ENCODE measurements around the gene GGT5. TPM values are rescaled to one million over a fixed set of nuclear protein-coding genes. Genes with fewer than 3 reads are reported as not detected.

The GGT5 gene
- total RNA-seq, 2 donors from 2014 or later: 36.2 to 58.7 TPM

DNA sequence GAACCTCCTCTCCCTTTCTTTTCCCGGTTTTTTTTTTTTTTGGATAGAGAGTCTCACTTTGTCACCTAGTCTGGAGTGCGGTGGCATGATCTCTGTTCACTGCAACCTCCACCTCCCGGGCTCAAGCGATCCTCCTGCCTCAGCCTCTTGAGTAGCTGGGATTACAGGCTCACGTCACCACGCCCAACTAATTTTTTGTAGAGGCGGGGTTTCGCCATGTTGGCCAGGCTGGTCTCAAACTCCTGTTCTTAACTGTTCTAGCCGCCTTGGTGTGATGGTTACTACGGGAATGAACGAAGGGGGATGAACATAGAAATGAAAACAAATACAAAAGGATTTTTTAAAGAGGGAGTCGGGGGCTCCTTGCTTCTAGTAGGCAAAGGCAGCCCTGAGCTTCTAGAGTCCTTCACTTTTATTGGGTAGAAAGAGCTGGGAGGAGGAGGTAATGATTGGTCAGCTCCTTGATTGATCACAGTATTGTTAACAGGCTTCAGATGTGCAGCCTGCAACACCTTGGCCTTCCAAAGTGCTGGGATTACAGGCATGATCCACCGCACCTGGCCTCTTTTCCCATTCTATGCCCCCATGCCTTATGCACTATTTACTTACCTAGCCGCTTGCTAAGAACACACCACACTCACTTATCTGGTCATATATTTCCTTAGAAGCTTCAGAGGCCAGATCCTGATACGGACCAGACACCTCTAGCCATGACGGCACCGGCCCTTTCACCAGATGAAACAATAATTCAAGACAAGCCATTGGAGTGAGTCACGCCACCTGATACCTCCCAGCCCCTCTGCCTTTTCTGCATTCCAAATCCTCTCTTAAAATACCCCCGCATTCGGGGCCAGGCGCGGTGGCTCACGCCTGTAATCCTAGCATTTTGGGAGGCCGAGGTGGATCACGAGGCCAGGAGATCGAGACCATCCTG, 42.9 kb downstream of the GGT5 start:
- Histone ChIP-seq H3K27me3 (no peaks in the 10 kb centered on the region), H3K9me3 (peaks cover 0 to 6% of the 10 kb centered on the region in 2 donors), H3K36me3 (no peaks in the 10 kb centered on the region), H3K27ac (no peak overlapping the region), H3K4me3 (no peak overlapping the region), H3K4me1 (peaks cover 0 to 16% of the 10 kb centered on the region in 2 donors)
- no peak for DNase-seq (ENCODE audit: low spot score)
- TF ChIP-seq, protein P1, sequence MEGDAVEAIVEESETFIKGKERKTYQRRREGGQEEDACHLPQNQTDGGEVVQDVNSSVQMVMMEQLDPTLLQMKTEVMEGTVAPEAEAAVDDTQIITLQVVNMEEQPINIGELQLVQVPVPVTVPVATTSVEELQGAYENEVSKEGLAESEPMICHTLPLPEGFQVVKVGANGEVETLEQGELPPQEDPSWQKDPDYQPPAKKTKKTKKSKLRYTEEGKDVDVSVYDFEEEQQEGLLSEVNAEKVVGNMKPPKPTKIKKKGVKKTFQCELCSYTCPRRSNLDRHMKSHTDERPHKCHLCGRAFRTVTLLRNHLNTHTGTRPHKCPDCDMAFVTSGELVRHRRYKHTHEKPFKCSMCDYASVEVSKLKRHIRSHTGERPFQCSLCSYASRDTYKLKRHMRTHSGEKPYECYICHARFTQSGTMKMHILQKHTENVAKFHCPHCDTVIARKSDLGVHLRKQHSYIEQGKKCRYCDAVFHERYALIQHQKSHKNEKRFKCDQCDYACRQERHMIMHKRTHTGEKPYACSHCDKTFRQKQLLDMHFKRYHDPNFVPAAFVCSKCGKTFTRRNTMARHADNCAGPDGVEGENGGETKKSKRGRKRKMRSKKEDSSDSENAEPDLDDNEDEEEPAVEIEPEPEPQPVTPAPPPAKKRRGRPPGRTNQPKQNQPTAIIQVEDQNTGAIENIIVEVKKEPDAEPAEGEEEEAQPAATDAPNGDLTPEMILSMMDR (IDR thresholded peaks at IDR 0.05): no peak

DNA sequence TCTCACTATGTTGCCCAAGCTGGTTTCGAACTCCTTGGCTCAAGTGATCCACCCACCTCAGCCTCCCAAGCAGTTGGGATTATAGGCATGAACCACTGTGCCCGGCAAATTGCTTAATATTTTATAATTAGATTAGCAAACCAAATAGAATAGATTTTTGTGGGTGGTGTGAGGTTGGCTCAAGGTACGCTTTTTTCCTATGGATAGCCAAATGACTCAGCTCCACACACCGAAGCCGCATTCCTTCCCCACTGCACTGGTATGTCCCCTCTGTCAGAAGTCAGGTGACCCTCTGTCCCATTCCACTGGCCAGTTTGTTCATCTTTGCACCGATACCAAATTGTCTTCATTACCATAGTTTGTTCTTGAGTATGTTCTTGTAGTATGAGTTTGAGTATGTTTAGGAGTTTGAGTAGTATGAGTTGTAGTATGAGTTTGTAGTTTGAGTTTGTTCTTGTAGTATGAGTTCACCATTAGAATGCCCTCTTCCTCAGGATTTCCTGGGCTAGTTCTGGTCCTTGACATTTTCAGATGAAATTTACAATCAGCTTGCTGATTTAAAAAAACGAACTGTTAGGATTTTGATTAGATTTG, 44.2 kb downstream of the GGT5 start:
- no peak overlapping the region for H3K27ac ChIP-seq
- no peaks in the 10 kb centered on the region for H3K27me3 ChIP-seq
- peaks cover 0 to 6% of the 10 kb centered on the region in 2 donors for H3K9me3 ChIP-seq
- peaks cover 0 to 10% of the 10 kb centered on the region in 2 donors for H3K4me1 ChIP-seq
- H3K36me3 ChIP-seq: no peaks in the 10 kb centered on the region
- DNase-seq (ENCODE audit: low spot score): no peak
- TF ChIP-seq, protein P1 (IDR thresholded peaks at IDR 0.05): no peak
- H3K4me3 ChIP-seq: no peak overlapping the region

DNA sequence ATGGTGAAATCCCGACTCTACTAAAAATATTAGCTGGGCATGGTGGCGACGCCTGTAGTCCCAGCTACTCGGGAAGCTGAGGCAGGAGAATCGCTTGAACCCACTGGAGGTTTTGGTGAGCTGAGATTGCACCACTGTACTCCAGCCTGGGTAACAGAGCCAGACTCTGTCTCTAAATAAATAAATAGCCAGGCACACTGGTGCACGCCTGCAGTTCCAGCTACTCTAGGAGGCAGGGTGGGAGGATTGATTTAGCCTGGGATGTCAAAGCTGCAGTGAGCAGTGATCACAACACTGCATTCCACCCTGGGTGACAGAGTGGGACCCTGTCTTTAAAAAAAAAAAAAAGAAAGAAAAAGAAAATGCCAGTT, 46.2 kb downstream of the GGT5 start:
- DNase-seq (ENCODE audit: low spot score): no peak
- no peaks in the 10 kb centered on the region for H3K9me3 ChIP-seq
- TF ChIP-seq, protein P1 (IDR thresholded peaks at IDR 0.05): no peak
- no peak overlapping the region for H3K27ac ChIP-seq
- no peaks in the 10 kb centered on the region for H3K36me3 ChIP-seq
- no peak overlapping the region for H3K4me3 ChIP-seq
- H3K27me3 ChIP-seq: no peaks in the 10 kb centered on the region
- peaks cover 0 to 10% of the 10 kb centered on the region in 2 donors for H3K4me1 ChIP-seq

DNA sequence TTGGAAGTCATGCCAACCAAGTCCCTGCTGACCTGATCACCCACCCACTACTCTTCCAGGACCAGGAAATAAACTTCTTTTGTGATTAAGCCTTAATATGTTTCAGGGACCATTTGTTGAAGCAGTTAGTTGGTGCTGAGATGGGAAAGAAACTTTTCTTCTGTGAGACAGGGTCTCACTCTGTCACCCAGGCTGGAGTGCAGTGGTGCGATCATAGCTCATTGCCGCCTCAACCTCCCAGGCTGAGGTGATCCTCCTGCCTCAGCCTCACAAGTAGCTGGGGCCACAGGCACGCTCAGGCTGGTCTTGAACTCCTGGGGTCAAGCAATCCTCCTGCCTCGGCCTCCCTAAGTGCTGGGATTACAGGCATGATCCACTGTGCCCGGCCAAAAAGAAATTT, 53.0 kb downstream of the GGT5 start:
- Histone ChIP-seq H3K27me3 (no peaks in the 10 kb centered on the region), H3K9me3 (no peaks in the 10 kb centered on the region), H3K4me3 (no peak overlapping the region), H3K4me1 (peaks cover 0 to 20% of the 10 kb centered on the region in 2 donors), H3K27ac (no peak overlapping the region), H3K36me3 (no peaks in the 10 kb centered on the region)
- no peak for DNase-seq (ENCODE audit: low spot score)
- TF ChIP-seq, protein P1 (IDR thresholded peaks at IDR 0.05): no peak

DNA sequence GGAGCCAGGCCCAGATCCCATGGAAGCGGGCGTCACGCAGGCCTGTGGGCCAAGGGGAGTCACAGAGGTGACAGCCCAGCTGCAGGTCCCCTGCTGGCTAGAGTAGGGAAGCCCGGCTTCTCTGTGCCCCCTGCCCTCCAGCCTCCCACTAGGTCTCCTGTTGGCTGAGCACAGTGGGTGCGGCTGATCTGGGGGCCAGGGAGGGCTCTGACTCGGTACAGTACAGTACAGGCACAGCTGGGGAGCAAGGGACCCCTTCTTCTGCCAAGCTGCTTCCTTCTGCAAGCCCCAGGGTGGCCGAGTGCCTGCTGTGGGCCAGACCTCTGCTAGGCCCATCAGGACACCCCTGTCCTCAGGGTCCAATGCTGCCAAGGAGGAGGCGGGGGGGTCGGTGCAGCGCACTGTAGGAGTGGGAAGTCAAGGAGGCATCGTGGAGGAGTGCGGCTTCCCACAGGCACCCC, 53.5 kb downstream of the GGT5 start:
- Histone ChIP-seq H3K4me3 (no peak overlapping the region), H3K27ac (no peak overlapping the region), H3K4me1 (peaks cover 0 to 20% of the 10 kb centered on the region in 2 donors), H3K27me3 (no peaks in the 10 kb centered on the region), H3K36me3 (no peaks in the 10 kb centered on the region), H3K9me3 (no peaks in the 10 kb centered on the region)
- no peak for DNase-seq (ENCODE audit: low spot score)
- TF ChIP-seq, protein P1 (IDR thresholded peaks at IDR 0.05): no peak

All from right atrium auricular region (tissue), 2 donors.